Muscle layer of duodenum (tissue), 2 donors: ENCODE measurements around the gene FAM227B.
"Not testable (repeated sequence)": the region's sequence is repeated elsewhere in the genome, so short reads cannot be mapped to it uniquely, and the experiment has no call there.

Experiments used
- H3K27ac ChIP-seq: one replicate; pipeline ENCODE4 v1.7.0; 2013; ENCODE audit warnings: mild to moderate bottlenecking, low read length
- H3K27me3 ChIP-seq: one replicate; pipeline ENCODE4 v1.7.0; 2013; ENCODE audit warnings: low read depth, mild to moderate bottlenecking, control low read depth, low read length
- H3K36me3 ChIP-seq, 2 donors: one replicate each; pipeline ENCODE4 v1.7.0; 2013; ENCODE audit warnings: low read length in 2 of 2, control low read depth in 1 of 2, mild to moderate bottlenecking in 1 of 2; ENCODE audit not compliant: insufficient read depth in 2 of 2, control insufficient read depth in 1 of 2
- H3K4me1 ChIP-seq, 2 donors: one replicate each; pipeline ENCODE4 v1.7.0; 2013; ENCODE audit warnings: low read length in 2 of 2, mild to moderate bottlenecking in 2 of 2, control low read depth in 1 of 2, moderate library complexity in 1 of 2; ENCODE audit not compliant: insufficient read depth in 2 of 2, control insufficient read depth in 1 of 2
- H3K4me3 ChIP-seq, 2 donors: one replicate each; pipeline ENCODE4 v1.7.0; 2013; ENCODE audit warnings: low read length in 2 of 2, low read depth in 1 of 2, mild to moderate bottlenecking in 1 of 2
- H3K9me3 ChIP-seq, 2 donors: one replicate each; pipeline ENCODE4 v1.7.0; 2013; ENCODE audit warnings: low read length in 2 of 2, control low read depth in 1 of 2, mild to moderate bottlenecking in 1 of 2; ENCODE audit not compliant: control insufficient read depth in 1 of 2
- donor health status: healthy.

Gene FAM227B

GRCh38 chr15:49415638-49416037, 205.0 kb downstream of the FAM227B start:
- H3K27me3 ChIP-seq: no peaks in the 10 kb centered on the region
- no peak overlapping the region for H3K4me3 ChIP-seq
- H3K4me1 ChIP-seq: peaks cover 0 to 3% of the 10 kb centered on the region in 2 donors
- H3K36me3 ChIP-seq: no peaks in the 10 kb centered on the region
- H3K27ac ChIP-seq: no peak overlapping the region
- H3K9me3 ChIP-seq: no peaks in the 10 kb centered on the region

- H3K9me3 ChIP-seq: no peaks in the 10 kb centered on the region
- H3K36me3 ChIP-seq: no peaks in the 10 kb centered on the region
- H3K27me3 ChIP-seq: no peaks in the 10 kb centered on the region
- H3K27ac ChIP-seq: no peak overlapping the region
- no peak overlapping the region for H3K4me3 ChIP-seq
- peaks cover 0 to 3% of the 10 kb centered on the region in 2 donors for H3K4me1 ChIP-seq
Observed at GRCh38 chr15:49415149-49415548, 205.5 kb downstream of the FAM227B start.

- H3K4me3 ChIP-seq: no peak overlapping the region
- H3K27me3 ChIP-seq: no peaks in the 10 kb centered on the region
- H3K36me3 ChIP-seq: no peaks in the 10 kb centered on the region
- H3K27ac ChIP-seq: no peak overlapping the region
- peaks cover 0 to 3% of the 10 kb centered on the region in 2 donors for H3K4me1 ChIP-seq
- no peaks in the 10 kb centered on the region for H3K9me3 ChIP-seq
Observed at GRCh38 chr15:49412797-49413196, 207.8 kb downstream of the FAM227B start.

- no peaks in the 10 kb centered on the region for H3K4me1 ChIP-seq
- H3K27me3 ChIP-seq: no peaks in the 10 kb centered on the region
- no peak overlapping the region for H3K4me3 ChIP-seq
- no peak overlapping the region for H3K27ac ChIP-seq
- H3K9me3 ChIP-seq: no peaks in the 10 kb centered on the region
- H3K36me3 ChIP-seq: no peaks in the 10 kb centered on the region
Observed at GRCh38 chr15:49410641-49411040, 210.0 kb downstream of the FAM227B start.

GRCh38 chr15:49406352-49407118, 214.1 kb downstream of the FAM227B start:
- no peaks in the 10 kb centered on the region for H3K36me3 ChIP-seq
- H3K4me1 ChIP-seq: no peaks in the 10 kb centered on the region
- no peak overlapping the region for H3K27ac ChIP-seq
- no peaks in the 10 kb centered on the region for H3K27me3 ChIP-seq
- H3K4me3 ChIP-seq: no peak overlapping the region
- no peaks in the 10 kb centered on the region for H3K9me3 ChIP-seq

GRCh38 chr15:49402515-49403296, 217.9 kb downstream of the FAM227B start:
- not testable (repeated sequence) for H3K27ac ChIP-seq, H3K36me3 ChIP-seq, H3K9me3 ChIP-seq, H3K27me3 ChIP-seq, H3K4me3 ChIP-seq, H3K4me1 ChIP-seq

- no peak overlapping the region for H3K4me3 ChIP-seq
Observed at GRCh38 chr15:49387471-49387870, 233.1 kb downstream of the FAM227B start.

GRCh38 chr15:49383266-49383665, 237.4 kb downstream of the FAM227B start:
- no peaks in the 10 kb centered on the region for H3K9me3 ChIP-seq
- H3K27ac ChIP-seq: no peak overlapping the region
- H3K4me1 ChIP-seq: no peaks in the 10 kb centered on the region
- H3K4me3 ChIP-seq: no peak overlapping the region
- H3K27me3 ChIP-seq: no peaks in the 10 kb centered on the region
- no peaks in the 10 kb centered on the region for H3K36me3 ChIP-seq

More at GRCh38 chr15:49387471-49387870, 233.1 kb downstream of the FAM227B start:
- H3K27ac ChIP-seq: no peak overlapping the region
- no peaks in the 10 kb centered on the region for H3K9me3 ChIP-seq
- H3K27me3 ChIP-seq: no peaks in the 10 kb centered on the region
- H3K4me1 ChIP-seq: no peaks in the 10 kb centered on the region
- H3K36me3 ChIP-seq: no peaks in the 10 kb centered on the region

GRCh38 chr15:49382394-49382793, 238.2 kb downstream of the FAM227B start:
- Histone ChIP-seq H3K9me3 (no peaks in the 10 kb centered on the region), H3K27me3 (no peaks in the 10 kb centered on the region), H3K27ac (no peak overlapping the region), H3K4me3 (no peak overlapping the region), H3K4me1 (no peaks in the 10 kb centered on the region), H3K36me3 (no peaks in the 10 kb centered on the region)

- Histone ChIP-seq H3K27ac (no peak overlapping the region), H3K9me3 (no peaks in the 10 kb centered on the region), H3K4me1 (no peaks in the 10 kb centered on the region), H3K4me3 (no peak overlapping the region), H3K27me3 (no peaks in the 10 kb centered on the region), H3K36me3 (no peaks in the 10 kb centered on the region)
Observed at GRCh38 chr15:49380912-49381311, 239.7 kb downstream of the FAM227B start.

GRCh38 chr15:49379996-49380395, 240.6 kb downstream of the FAM227B start:
- H3K4me1 ChIP-seq: no peaks in the 10 kb centered on the region
- no peak overlapping the region for H3K4me3 ChIP-seq
- no peak overlapping the region for H3K27ac ChIP-seq
- no peaks in the 10 kb centered on the region for H3K36me3 ChIP-seq
- H3K9me3 ChIP-seq: no peaks in the 10 kb centered on the region
- H3K27me3 ChIP-seq: no peaks in the 10 kb centered on the region
